NOMO-1 (cell line): ENCODE data around the gene KAZN.

Source experiments
- DNase-seq, 2 experiments: peaks; one replicate each; lab custom pipeline; 2025; ENCODE audit not compliant: unreplicated experiment in 2 of 2; lab: John Stamatoyannopoulos, UW

The KAZN gene

DNA sequence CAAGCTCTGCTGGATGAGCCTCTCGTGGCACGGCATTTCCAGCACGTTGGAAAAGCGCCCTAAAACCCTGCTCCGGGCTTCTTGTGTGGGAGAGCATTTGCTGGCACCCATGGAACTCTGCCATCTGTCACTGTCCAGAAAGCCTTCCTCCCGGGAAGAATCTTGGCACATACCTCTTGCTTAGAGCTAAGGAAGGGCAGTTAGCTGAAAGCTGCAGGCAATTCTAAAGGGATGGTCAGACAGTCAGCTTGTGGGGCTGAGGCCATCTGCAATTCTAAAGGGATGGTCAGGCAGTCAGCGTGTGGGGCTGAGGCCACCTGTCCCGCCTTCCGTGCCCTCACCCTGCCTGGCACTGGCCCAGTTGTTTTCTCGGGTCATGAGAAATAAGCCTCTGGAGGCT, 416.0 kb downstream of the KAZN start:
- DNase-seq = no peak

DNA sequence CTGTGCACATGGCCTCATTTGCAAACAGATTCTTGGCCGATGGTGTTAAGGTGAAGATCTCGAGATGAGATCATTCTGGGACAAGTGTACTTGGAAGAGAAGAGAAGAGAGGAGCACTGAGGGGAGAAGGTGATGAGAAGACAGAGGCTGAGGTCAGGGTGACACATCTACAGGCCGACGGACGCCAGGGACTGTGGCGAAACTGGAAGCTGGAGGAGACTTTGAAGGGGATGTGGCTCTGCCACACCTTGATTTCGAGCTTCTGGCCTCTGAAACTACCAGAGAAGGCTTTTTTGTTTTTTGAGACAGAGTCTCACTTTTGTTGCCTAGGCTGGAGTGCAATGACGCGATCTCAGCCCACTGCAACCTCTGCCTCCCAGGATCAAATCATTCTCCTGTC, 417.5 kb downstream of the KAZN start:
- no peak for DNase-seq

GRCh38 chr1:15016526-15016925, 418.0 kb downstream of the KAZN start:
- DNase-seq = peak in 1 of 2 experiments; percentile 12

- no peak for DNase-seq
Observed at GRCh38 chr1:15017120-15017519, 418.6 kb downstream of the KAZN start.

GRCh38 chr1:15018767-15019166, 420.3 kb downstream of the KAZN start:
- DNase-seq = no peak

GRCh38 chr1:15020943-15021745, 422.7 kb downstream of the KAZN start:
- DNase-seq = no peak

DNA sequence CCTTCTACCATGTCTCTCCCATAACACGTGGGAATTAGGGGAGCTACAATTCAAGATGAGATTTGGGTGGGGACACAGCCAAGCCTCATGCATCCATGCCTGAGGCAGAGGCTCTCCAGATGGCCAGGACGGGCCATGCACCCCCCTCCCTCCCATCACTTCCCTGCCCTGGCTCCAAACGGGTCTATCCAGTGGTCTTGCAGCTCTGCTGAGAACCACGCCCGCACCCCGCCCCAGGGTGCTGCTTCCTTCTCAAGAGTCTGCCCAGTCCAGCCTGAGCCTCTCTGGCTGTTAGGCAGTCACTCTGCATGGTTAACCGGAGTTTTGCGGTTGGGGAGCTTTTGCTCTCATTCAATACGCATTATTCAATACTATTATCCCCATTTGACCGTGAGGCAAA, 423.6 kb downstream of the KAZN start:
- no peak for DNase-seq

GRCh38 chr1:15023205-15023604, 424.7 kb downstream of the KAZN start:
- DNase-seq = no peak

DNA sequence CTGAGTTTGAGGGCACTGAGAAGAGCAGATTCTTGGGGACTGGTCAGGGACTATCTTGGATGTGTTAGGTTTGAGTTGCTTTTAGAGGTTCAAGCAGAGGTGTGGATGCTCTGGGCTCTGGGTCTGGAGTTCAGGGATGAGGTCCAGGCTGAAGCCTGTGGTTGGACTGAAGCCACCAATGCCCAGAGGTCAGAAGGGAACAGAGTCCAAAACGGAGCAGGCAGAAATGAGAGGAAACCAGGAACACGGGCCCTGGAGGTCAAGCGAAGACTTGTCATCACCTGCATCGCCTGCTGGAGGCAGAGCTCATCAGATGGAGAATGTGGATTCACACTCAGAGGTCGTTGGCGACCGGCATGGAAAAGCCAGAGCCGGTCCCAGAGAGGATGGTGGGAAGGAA, 425.5 kb downstream of the KAZN start:
- DNase-seq = no peak

DNA sequence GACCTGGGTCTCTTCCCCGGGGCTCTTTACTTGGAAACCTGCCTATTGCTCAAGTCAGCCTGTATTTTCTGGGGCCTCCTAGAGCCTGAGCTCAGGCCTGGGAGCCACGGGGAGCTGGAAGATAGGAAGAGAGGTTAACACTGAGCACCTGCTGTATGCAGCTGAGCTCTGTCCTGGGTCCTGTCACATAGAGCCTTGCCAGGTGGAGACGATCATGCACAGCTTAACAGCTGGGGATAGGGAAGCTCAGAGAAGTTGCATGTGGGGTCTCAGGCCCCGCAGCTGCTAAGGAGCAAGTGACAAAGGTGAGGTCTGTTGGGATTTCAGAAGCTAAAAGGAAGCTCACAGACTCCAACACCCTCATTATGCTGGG, 427.6 kb downstream of the KAZN start:
- DNase-seq = no peak

DNA sequence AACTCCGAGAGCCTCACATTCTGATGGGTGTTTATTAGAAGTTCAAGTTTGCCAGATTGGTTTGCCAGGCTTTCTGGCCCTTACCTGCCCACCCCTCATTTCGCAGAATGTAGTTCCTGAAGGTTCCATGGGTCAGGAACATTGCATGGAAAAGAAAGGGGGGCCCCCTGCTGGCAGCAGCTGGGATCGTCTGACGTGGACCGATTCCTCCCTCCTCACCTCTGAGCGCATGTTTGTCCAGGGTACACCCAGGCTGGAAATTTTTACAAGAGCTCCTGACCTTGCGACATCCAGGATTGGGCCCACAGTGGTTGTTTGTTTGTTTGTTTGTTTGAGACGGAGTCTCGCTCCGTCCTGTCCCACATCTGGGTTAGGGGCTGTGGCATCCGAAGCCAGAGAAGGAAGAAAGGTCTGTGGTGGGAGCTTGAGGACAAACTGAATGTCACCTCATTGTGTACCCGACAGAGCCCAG, 429.1 kb downstream of the KAZN start:
- DNase-seq = no peak

GRCh38 chr1:15028102-15028501, 429.6 kb downstream of the KAZN start:
- no peak for DNase-seq

- no peak for DNase-seq
Observed at GRCh38 chr1:15028616-15029015, 430.1 kb downstream of the KAZN start.

GRCh38 chr1:15029036-15029435, 430.6 kb downstream of the KAZN start:
- DNase-seq = no peak

DNA sequence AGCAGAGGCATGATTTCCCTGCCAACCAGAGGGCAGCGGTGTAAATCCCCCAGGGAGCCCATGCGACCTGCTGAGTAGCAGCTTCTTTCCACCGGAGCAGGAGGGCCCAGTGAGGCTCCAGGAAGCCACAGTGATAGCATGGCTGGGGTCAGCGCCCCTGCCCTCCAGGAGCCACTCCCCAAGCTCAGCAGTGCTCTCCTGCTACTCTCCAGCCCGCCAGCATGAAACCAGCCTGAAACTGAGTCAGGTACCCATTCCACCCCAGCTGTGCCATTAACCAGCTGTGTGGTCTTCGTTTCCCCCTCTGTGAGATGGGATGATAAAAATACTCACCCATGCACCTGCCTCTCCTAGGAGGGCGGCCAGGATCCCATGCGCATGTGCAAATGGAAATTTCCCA, 431.3 kb downstream of the KAZN start:
- DNase-seq = no peak

DNA sequence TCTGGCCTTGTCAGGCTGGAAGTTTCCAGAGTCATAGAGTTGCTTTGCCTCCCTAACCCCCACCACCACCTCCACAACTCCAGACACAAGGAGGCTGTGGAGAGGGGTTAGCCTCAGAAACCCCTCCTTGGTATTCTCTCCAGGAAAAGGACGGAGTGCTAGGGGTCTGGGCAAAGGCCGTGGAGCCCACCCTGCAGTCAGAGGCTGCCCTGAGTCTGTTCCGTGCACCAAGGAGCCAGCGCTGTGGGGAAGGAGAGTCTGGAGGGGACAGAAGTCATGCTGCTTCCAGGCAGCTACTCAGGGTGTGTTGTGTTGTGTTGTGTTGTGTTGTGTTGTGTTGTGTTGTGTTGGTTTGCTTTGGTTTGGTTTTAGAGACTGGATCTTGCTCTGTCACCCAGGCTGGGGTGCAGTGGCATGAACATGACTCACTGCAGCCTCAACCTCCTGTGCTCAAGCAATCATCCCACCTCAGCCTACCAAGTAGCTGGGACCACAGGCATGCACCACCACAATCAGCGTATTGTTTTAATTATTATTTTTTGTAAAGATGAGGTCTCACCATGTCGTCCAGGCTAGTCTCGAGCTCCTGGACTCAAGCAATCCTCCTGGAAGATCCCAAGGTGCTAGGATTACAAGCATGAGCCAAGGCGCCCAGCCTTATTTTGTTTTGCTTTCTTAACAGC, 432.9 kb downstream of the KAZN start:
- DNase-seq = no peak

GRCh38 chr1:15033264-15033663, 434.8 kb downstream of the KAZN start:
- DNase-seq = no peak

DNA sequence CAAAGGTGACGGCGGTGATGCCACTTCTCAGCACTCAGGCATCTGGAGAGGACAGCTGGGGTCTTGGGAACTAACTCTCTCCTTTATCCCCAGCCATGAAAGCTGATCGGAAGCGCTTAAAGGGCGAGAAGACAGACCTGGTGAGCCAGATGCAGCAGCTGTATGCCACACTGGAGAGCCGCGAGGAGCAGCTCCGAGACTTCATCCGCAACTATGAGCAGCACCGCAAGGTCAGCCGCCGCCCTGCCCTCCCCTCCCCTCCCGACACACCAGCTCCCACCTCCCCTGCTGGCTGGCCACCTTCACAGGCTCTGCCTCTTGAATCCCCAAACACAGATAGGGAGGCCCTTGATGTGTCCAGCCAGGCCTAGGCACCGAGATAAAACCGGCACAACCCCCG, 436.2 kb downstream of the KAZN start:
- no peak for DNase-seq

GRCh38 chr1:15035236-15035635, 436.8 kb downstream of the KAZN start:
- no peak for DNase-seq

- DNase-seq = no peak
Observed at GRCh38 chr1:15036101-15036500, 437.6 kb downstream of the KAZN start.

DNA sequence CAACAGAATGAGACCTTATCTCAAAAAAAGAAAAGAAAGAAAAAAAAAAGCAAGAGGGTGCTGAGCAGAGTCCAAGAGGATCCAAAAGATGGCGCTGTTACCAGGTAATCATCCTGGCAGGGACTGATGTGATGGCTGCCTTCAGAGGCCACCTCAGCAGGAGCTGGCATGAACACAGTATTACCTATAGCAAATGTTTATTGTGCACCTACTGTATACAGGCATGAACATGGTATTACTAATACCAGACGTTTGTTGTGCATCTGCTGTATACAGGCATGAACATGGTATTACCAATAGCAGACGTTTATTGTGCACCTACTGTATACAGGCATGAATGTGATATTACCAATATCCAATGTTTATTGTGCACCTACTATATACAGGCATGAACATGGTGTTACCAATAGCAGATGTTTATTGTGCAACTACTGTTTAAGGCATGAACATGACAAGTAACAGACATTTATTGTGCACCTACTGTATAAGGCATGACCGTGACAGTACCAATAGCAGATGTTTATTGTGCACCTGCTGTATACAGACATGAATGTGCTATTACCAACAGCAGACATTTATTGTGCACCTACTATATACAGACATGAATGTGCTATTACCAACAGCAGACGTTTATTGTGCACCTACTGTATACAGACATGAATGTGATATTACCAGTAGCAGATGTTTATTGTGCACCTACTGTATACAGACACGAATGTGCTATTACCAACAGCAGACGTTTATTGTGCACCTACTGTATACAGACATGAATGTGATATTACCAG, 439.9 kb downstream of the KAZN start:
- DNase-seq = peak in 1 of 2 experiments; percentile 21
